ENCODE data around the gene SLC2A2. TPM values are rescaled to one million over a fixed set of nuclear protein-coding genes. Genes with fewer than 3 reads are reported as not detected.

The SLC2A2 gene
- total RNA-seq, 8 experiments from 2014 or later, result 0.17 TPM; not detected in 7

DNA sequence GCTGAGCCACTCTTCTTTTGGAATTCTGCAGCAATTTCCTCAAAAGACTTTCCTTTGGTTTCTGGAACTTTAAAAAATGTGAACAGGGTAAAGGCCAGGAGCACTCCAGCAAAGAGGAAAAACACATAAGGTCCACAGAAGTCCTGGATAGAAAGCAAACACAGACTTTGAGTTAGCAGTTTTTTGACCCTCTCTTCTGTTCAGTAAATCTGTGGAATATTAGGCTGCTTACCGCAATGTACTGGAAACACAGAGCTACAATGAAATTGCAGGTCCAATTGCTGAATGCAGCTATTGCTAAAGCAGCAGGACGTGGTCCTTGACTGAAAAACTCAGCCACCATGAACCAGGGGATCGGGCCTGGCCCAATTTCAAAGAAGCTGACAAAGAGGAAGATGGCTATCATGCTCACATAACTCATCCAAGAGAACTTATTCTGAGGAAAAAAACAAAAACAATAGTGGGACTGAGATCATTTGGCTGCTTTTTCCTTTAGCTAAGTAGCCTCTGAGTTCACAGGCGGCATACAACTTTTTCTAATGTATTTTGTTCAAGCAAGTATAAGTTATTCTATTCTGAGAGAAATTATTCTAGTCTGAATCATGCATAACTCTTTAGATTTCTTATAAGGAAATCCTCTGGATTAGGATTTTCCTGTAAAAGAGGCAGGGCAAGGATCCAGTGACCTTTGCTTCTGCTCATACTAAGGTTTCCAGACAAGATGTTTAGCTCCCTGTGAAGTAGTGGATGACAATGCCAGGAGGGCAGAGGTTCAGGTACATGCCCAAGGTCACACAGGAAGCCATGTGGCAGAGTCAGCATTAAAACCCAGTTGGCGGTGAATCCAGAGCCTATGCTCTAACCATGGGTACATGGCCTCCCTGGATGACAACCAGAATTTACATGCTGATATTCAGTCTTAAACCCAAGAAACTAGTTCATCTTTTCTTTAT, 28.3 kb downstream of the SLC2A2 start:
- no peak overlapping the region for H3K27ac ChIP-seq
- no peak for ATAC-seq (replicated peaks in 6 of 8)
- no peaks in the 10 kb centered on the region for H3K4me1 ChIP-seq (replicated peaks in 1 of 2)

DNA sequence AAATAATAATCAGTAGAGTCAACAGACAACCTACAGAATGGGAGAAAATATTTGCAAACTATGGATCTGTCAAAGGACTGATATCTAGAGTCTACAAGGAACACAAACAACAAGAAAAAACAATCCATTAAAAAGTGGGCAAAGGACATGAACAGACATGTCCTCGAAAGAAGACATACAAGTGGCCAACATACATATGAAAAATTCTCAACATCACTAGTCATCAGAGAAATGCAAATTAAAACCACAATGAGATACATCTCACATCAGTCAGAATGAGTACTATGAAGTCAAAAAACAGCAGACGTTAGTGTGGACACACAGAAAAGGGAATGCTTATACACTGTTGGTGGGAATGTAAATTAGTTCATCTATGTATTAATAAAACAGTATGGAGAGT, 33.7 kb downstream of the SLC2A2 start:
- H3K4me3 ChIP-seq, result no peak overlapping the region
- in situ Hi-C loops (cut with MboI; ENCODE audit: low pct_unique_long_range_greater_than_20kb in 2 of 9, low sequenced_read_pairs in 9 of 9, unreplicated experiment in 9 of 9), result no loop called here
- peak in 2 of 8 experiments; percentile 99 for ATAC-seq (replicated peaks in 6 of 8)
- 0 to 100% (median 50%) methylated on average over 1 to 2 of the region's 2 CpGs for WGBS, 10 experiments
- no peaks in the 10 kb centered on the region for H3K4me1 ChIP-seq (replicated peaks in 1 of 2)
- H3K27ac ChIP-seq, result no peak overlapping the region

More for the DNA sequence above, 28.3 kb downstream of the SLC2A2 start:
- in situ Hi-C loops (cut with MboI; ENCODE audit: low pct_unique_long_range_greater_than_20kb in 2 of 9, low sequenced_read_pairs in 9 of 9, unreplicated experiment in 9 of 9), result no loop called here
- no peak overlapping the region for H3K4me3 ChIP-seq
- 0 to 100% (median 80%) methylated on average over 1 to 5 of the region's 5 CpGs; no CpG with 5 or more reads in 1 of the 10 experiments for WGBS, 10 experiments

DNA sequence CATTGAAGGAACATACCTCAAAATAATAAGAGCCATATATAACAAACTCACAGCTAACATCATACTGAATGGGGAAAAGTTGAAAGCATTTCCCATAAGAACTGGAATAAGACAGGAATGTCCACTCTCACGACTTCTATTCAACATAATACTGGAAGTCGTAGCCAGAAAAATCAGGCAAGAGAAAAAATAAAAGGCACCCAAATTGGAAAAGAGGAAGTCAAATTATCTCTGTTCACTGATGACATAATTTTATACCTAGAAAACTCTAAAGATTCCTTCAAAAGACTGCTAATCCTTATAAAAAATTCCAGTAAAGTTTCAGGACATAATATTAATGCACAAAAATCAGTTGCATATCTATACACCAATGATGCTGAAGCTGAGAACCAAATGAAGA, 34.9 kb downstream of the SLC2A2 start:
- in situ Hi-C loops (cut with MboI; ENCODE audit: low pct_unique_long_range_greater_than_20kb in 2 of 9, low sequenced_read_pairs in 9 of 9, unreplicated experiment in 9 of 9), result no loop called here

GRCh38 chr3:170989100-170989648, 37.3 kb downstream of the SLC2A2 start:
- H3K4me1 ChIP-seq (replicated peaks in 1 of 2), result no peaks in the 10 kb centered on the region
- no peak for ATAC-seq (replicated peaks in 6 of 8)
- H3K27ac ChIP-seq, result no peak overlapping the region
- 81 to 100% (median 93%) methylated on average over 1 to 5 of the region's 5 CpGs; no CpG with 5 or more reads in 5 of the 10 experiments for WGBS, 10 experiments
- no peak overlapping the region for H3K4me3 ChIP-seq
- in situ Hi-C loops (cut with MboI; ENCODE audit: low pct_unique_long_range_greater_than_20kb in 2 of 9, low sequenced_read_pairs in 9 of 9, unreplicated experiment in 9 of 9), result no loop called here

More for the DNA sequence above, 34.9 kb downstream of the SLC2A2 start:
- no peak for ATAC-seq (replicated peaks in 6 of 8)
- WGBS, 10 experiments, result 14 to 90% (median 80%) methylated on average over 2 of the region's 2 CpGs; no CpG with 5 or more reads in 1 of the 10 experiments
- Histone ChIP-seq H3K27ac (no peak overlapping the region), H3K4me3 (no peak overlapping the region), H3K4me1 (replicated peaks in 1 of 2) (no peaks in the 10 kb centered on the region)

- in situ Hi-C loops (cut with MboI; ENCODE audit: low pct_unique_long_range_greater_than_20kb in 2 of 9, low sequenced_read_pairs in 9 of 9, unreplicated experiment in 9 of 9), result no loop called here
- H3K4me3 ChIP-seq, result no peak overlapping the region
- H3K27ac ChIP-seq, result no peak overlapping the region
- ATAC-seq (replicated peaks in 6 of 8), result no peak
- H3K4me1 ChIP-seq (replicated peaks in 1 of 2), result no peaks in the 10 kb centered on the region
- 67 to 95% (median 90%) methylated on average over 1 to 3 of the region's 3 CpGs; no CpG with 5 or more reads in 2 of the 10 experiments for WGBS, 10 experiments
These were observed 38.1 kb downstream of the SLC2A2 start for GRCh38 chr3:170988378-170988777.

DNA sequence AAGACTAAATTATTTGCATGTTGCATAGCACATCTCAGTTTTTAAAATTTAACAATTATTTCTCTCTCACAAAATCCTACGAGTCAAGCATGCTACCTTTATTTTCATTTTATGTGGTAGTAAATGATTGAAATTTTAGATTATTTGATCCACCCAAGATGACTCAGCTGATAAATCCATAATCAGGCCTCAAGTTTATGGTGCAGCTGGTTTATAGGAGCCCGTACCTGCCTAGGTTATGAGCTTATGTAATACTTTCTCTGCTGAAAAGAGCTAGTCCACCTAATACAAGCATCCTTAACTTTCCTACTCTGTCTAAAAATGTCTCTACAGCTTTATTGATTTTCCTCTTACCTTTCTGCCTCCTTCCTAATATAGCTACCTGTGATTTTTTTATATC, 41.2 kb downstream of the SLC2A2 start:
- 43 to 100% (median 85%) methylated on average over 1 to 2 of the region's 2 CpGs for WGBS, 10 experiments
- ATAC-seq (replicated peaks in 6 of 8), result no peak
- Histone ChIP-seq H3K4me3 (no peak overlapping the region), H3K27ac (no peak overlapping the region), H3K4me1 (replicated peaks in 1 of 2) (no peaks in the 10 kb centered on the region)
- in situ Hi-C loops (cut with MboI; ENCODE audit: low pct_unique_long_range_greater_than_20kb in 2 of 9, low sequenced_read_pairs in 9 of 9, unreplicated experiment in 9 of 9), result no loop called here

- no peak overlapping the region for H3K4me3 ChIP-seq
- no peak for ATAC-seq (replicated peaks in 6 of 8)
- 60 to 100% (median 90%) methylated on average over 1 to 2 of the region's 2 CpGs; no CpG with 5 or more reads in 1 of the 10 experiments for WGBS, 10 experiments
- H3K27ac ChIP-seq, result no peak overlapping the region
- peaks cover 0 to 7% of the 10 kb centered on the region in 2 donors for H3K4me1 ChIP-seq (replicated peaks in 1 of 2)
- in situ Hi-C loops (cut with MboI; ENCODE audit: low pct_unique_long_range_greater_than_20kb in 2 of 9, low sequenced_read_pairs in 9 of 9, unreplicated experiment in 9 of 9), result no loop called here
These were observed 43.8 kb downstream of the SLC2A2 start for GRCh38 chr3:170982733-170983132.

DNA sequence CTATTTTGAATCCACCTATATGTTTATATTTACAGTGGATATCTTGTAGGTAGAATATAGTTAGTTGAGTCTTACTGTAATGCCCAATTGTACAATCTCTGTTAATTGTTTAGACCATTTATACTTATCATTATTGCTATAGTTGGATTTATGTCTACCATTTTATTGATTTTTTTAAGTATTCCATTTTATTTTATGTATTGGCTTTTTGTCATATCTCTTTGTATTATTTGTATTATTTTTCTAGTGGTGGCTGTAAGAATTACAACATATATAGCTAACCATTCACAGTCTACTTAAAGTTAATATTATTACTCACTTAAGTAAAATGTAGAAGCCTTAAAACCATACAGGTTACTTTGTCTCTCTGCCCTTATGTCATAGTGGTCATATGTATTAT, 46.1 kb downstream of the SLC2A2 start:
- peaks cover 0 to 7% of the 10 kb centered on the region in 2 donors for H3K4me1 ChIP-seq (replicated peaks in 1 of 2)
- ATAC-seq (replicated peaks in 6 of 8), result no peak
- no peak overlapping the region for H3K4me3 ChIP-seq
- H3K27ac ChIP-seq, result no peak overlapping the region
- in situ Hi-C loops (cut with MboI; ENCODE audit: low pct_unique_long_range_greater_than_20kb in 2 of 9, low sequenced_read_pairs in 9 of 9, unreplicated experiment in 9 of 9), result no loop called here

GRCh38 chr3:170977949-170978745, 48.4 kb downstream of the SLC2A2 start:
- 67 to 88% (median 73%) methylated on average over 2 to 9 of the region's 11 CpGs; no CpG with 5 or more reads in 1 of the 10 experiments for WGBS, 10 experiments
- Histone ChIP-seq H3K4me3 (no peak overlapping the region), H3K4me1 (replicated peaks in 1 of 2) (peaks cover 0 to 7% of the 10 kb centered on the region in 2 donors), H3K27ac (no peak overlapping the region)
- in situ Hi-C loops (cut with MboI; ENCODE audit: low pct_unique_long_range_greater_than_20kb in 2 of 9, low sequenced_read_pairs in 9 of 9, unreplicated experiment in 9 of 9), result no loop called here
- peak in 5 of 8 experiments; percentile 36 to 69 (median 47) for ATAC-seq (replicated peaks in 6 of 8)

DNA sequence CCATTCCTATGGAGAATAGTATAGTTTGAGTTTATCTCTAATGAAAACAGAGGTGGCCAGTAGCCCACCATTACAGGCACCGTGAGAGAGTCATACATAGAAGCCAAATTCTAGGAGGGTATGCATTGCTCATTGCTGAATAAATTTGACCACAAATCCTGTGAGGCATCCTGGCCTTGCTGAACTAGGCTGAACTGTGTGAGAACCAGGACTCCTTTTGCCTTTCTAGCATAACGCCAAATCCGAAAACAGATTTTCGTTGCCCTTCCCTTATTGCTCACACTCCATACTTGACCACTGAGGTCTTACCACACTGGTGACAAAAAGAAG, 50.4 kb downstream of the SLC2A2 start:
- H3K27ac ChIP-seq, result no peak overlapping the region
- 58 to 100% (median 80%) methylated on average over 1 to 4 of the region's 4 CpGs; no CpG with 5 or more reads in 3 of the 10 experiments for WGBS, 10 experiments
- no peak for ATAC-seq (replicated peaks in 6 of 8)
- H3K4me1 ChIP-seq (replicated peaks in 1 of 2), result peaks cover 0 to 7% of the 10 kb centered on the region in 2 donors
- no peak overlapping the region for H3K4me3 ChIP-seq
- in situ Hi-C loops (cut with MboI; ENCODE audit: low pct_unique_long_range_greater_than_20kb in 2 of 9, low sequenced_read_pairs in 9 of 9, unreplicated experiment in 9 of 9), result no loop called here

GRCh38 chr3:170975283-170976189, 51.0 kb downstream of the SLC2A2 start:
- in situ Hi-C loops (cut with MboI; ENCODE audit: low pct_unique_long_range_greater_than_20kb in 2 of 9, low sequenced_read_pairs in 9 of 9, unreplicated experiment in 9 of 9), result no loop called here
- Histone ChIP-seq H3K4me3 (no peak overlapping the region), H3K27ac (no peak overlapping the region), H3K4me1 (replicated peaks in 1 of 2) (peaks cover 0 to 7% of the 10 kb centered on the region in 2 donors)
- no peak for ATAC-seq (replicated peaks in 6 of 8)
- 69 to 96% (median 88%) methylated on average over 2 to 7 of the region's 16 CpGs; no CpG with 5 or more reads in 1 of the 10 experiments for WGBS, 10 experiments

DNA sequence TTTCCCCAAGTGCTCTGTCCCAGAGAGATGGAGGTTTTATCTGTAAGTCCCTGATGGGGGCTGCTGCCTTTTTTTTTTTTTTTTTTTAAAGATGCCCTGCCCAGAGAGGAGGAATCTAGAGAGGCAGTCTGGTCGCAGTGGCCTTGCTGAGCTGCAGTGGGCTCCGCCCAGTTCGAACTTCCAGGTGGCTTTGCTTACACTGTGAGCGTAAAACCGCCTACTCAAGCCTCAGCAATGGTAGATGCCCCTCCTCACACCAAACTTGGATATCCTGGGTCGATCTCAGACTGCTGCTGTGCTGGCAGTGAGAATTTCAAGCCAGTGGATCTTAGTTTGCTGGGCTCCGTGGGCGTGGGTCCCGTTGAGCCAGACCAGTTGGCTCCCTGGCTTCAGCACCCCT, 51.6 kb downstream of the SLC2A2 start:
- WGBS, 10 experiments, result 47 to 94% (median 83%) methylated on average over 3 to 7 of the region's 9 CpGs; no CpG with 5 or more reads in 5 of the 10 experiments
- in situ Hi-C loops (cut with MboI; ENCODE audit: low pct_unique_long_range_greater_than_20kb in 2 of 9, low sequenced_read_pairs in 9 of 9, unreplicated experiment in 9 of 9), result loop anchor here in 7 of 9 experiments (25.0 kb wide), 2 partner anchors 187 to 587 kb away; no protein-coding TSS in a partner anchor
- peaks cover 0 to 7% of the 10 kb centered on the region in 2 donors for H3K4me1 ChIP-seq (replicated peaks in 1 of 2)
- H3K27ac ChIP-seq, result no peak overlapping the region
- ATAC-seq (replicated peaks in 6 of 8), result no peak
- H3K4me3 ChIP-seq, result no peak overlapping the region
